Heart right ventricle (tissue), 16 donors: ENCODE data around the gene SOS1. TPM values are rescaled to one million over a fixed set of nuclear protein-coding genes. Genes with fewer than 3 reads are reported as not detected.

Experiments used
- ATAC-seq, 8 donors: fragments of 200-7000 bp; cut with Tn5 transposase; one replicate each; pipeline ENCODE4 v1.9.1; 2020; ENCODE audit warnings: mild to moderate bottlenecking in 8 of 8, moderate library complexity in 8 of 8, moderate number of reproducible peaks in 1 of 8
- DNase-seq, 2 donors: peaks; one replicate each; pipeline ENCODE4 v3.0.0-alpha.2; 2020
- H3K27ac ChIP-seq, 10 donors: fragments of 200-600 bp; sonication (generic) in 2 of 10; one replicate each; pipeline versions ENCODE4 v1.5.0 to v1.8.0; 2020 to 2022; ENCODE audit warnings: mild to moderate bottlenecking in 3 of 10
- H3K27me3 ChIP-seq, 7 donors: fragments of 200-600 bp; one replicate each; pipeline ENCODE4 v1.8.0; 2021 to 2022; ENCODE audit warnings: mild to moderate bottlenecking in 2 of 7
- H3K36me3 ChIP-seq, 9 donors: fragments of 200-600 bp; sonication (generic) in 1 of 9; one replicate each; pipeline versions ENCODE4 v1.5.0 to v1.8.0; 2020 to 2022; ENCODE audit warnings: mild to moderate bottlenecking in 2 of 9
- H3K4me1 ChIP-seq, 9 donors: fragments of 200-600 bp; sonication (generic) in 1 of 9; one replicate each; pipeline versions ENCODE4 v1.5.0 to v1.8.0; 2020 to 2022; ENCODE audit warnings: mild to moderate bottlenecking in 4 of 9
- H3K4me3 ChIP-seq, 10 donors: fragments of 200-600 bp; sonication (generic) in 2 of 10; one replicate each; pipeline versions ENCODE4 v1.5.0 to v1.8.0; 2020 to 2022; ENCODE audit warnings: mild to moderate bottlenecking in 7 of 10, moderate library complexity in 2 of 10
- H3K9me3 ChIP-seq, 11 donors: fragments of 200-600 bp in 10 of 11; sonication (generic) in 2 of 11; one replicate each; pipeline versions ENCODE4 v1.5.0 to v1.8.0; 2013 to 2022; ENCODE audit warnings: mild to moderate bottlenecking in 2 of 11, control low read depth in 1 of 11, moderate library complexity in 1 of 11
- CTCF ChIP-seq, 9 donors: fragments of 200-600 bp; sonication (generic) in 2 of 9; IDR thresholded peaks; one replicate each; pipeline versions ENCODE4 v1.5.0 to v1.8.0; 2021 to 2022; ENCODE audit warnings: antibody characterized with exemption in 9 of 9, mild to moderate bottlenecking in 5 of 9, moderate library complexity in 1 of 9
- WGBS, 2 donors: extraction: QIAGEN DNeasy Blood & Tissue Kit; methylation state at CpG; one replicate each; pipeline ENCODE4 v1.1.7; 2013; ENCODE audit warnings: inconsistent platforms in 1 of 2; 5-methylcytosine and 5-hydroxymethylcytosine counted together
- intact Hi-C, 10 donors: fragments of 100-400 bp; cut with DNase I; formaldehyde crosslinking; loops; one replicate each; pipeline versions ENCODE4 v1.11.1 to v1.14.2; 2022
- polyA plus RNA-seq, 2 donors: library from polyadenylated mRNA; stranded (reverse); fragments of 200-250 nt; gene quantifications; one replicate each; pipeline ENCODE4 v1.2.3, GENCODE V29; 2013
- total RNA-seq, 10 donors: library from RNA; stranded (reverse); fragmentation: NEBNext Ultra II Directional in 3 of 10; extraction: Animal tissue kit (Norgen Biotek cat#: 25700) in 3 of 10; gene quantifications; one replicate each; pipeline versions ENCODE4 v1.2.1 to v1.2.4, GENCODE V29; 2021 to 2023
- donor health status: Arrhythmogenic right ventricular cardiomyopathy.
- donor health status: ischemic (EF 13 %, LVEDD 7.1; RV severe dilation, severe dysfunction).
- donor health status: healthy with polysubstance abuse.
- donor health status: DM: no; HTN: yes; CAD: no.
- donor health status: DM: no; HTN: no; CAD: no.
- donor health status: ischemic (EF 25% LVEDD 6.9; RV normal size, moderate dysfunction).
- donor health status: ischemic (EF 25% LVEDD 5.7; RV mildly dilated, moderate dysfunction).
- donor health status: healthy.
- donor health status: DM: yes; HTN: yes; CAD: no.
- donor health status: Ischemic cardiomyopathy.
- donor health status: ischemic (EF 35%, LVEDD 5.7; RV mildly dilated, moderate dysfunction).
- donor health status: nonischemic (EF 11% LVEDD 7.7; RV severe dilation, severe dysfunction).
- donor health status: DM: yes; HTN: yes; CAD: no.
- donor health status: PGD.
- donor health status: ischemic (EF 29% LVEDD 5.4; RV normal size, mild dysfunction).
- donor health status: nonischemic (EF 23%, LVEDD 6.1; RV moderate dilation, normal function).

SOS1 gene
- total and polyA plus RNA-seq, 12 donors: 5.8 to 37.8 (median 23.1) TPM

GRCh38 chr2:39128919-39129391, 8.1 kb upstream of the SOS1 start:
- Histone ChIP-seq H3K27ac (peak overlapping the region in 1 of 10 donors; percentile 64), H3K36me3 (no peaks in the 10 kb centered on the region), H3K4me3 (no peak overlapping the region), H3K9me3 (no peaks in the 10 kb centered on the region), H3K4me1 (peaks cover 0 to 32% (median 5%) of the 10 kb centered on the region in 9 donors), H3K27me3 (no peaks in the 10 kb centered on the region)
- no peak for ATAC-seq
- no peak for DNase-seq
- no peak for TF ChIP-seq CTCF (IDR thresholded peaks at IDR 0.05)
- intact Hi-C loops: loop anchor here in 4 of 10 donors (10.0 kb wide), 3 partner anchors 64 to 596 kb away; no protein-coding TSS in a partner anchor
- 81 to 88% methylated on average over 1 of the region's 1 CpG for WGBS, 2 donors

GRCh38 chr2:39127973-39128372, 7.1 kb upstream of the SOS1 start:
- Histone ChIP-seq H3K27me3 (no peaks in the 10 kb centered on the region), H3K36me3 (no peaks in the 10 kb centered on the region), H3K9me3 (no peaks in the 10 kb centered on the region), H3K4me1 (peaks cover 0 to 40% (median 14%) of the 10 kb centered on the region in 9 donors), H3K27ac (peak overlapping the region in 1 of 10 donors; percentile 64), H3K4me3 (no peak overlapping the region)
- ATAC-seq: no peak
- 72 to 89% methylated on average over 1 of the region's 1 CpG for WGBS, 2 donors
- TF ChIP-seq CTCF (IDR thresholded peaks at IDR 0.05): no peak
- intact Hi-C loops: loop anchor here in 4 of 10 donors (10.0 kb wide), 3 partner anchors 63 to 597 kb away; no protein-coding TSS in a partner anchor
- DNase-seq: no peak

- WGBS, 2 donors: 0% methylated on average over 10 of the region's 10 CpGs
- H3K4me1 ChIP-seq: peaks cover 0 to 54% (median 25%) of the 10 kb centered on the region in 9 donors
- H3K27ac ChIP-seq: peak overlapping the region; percentile 80 to 95 (median 90)
- H3K36me3 ChIP-seq: no peaks in the 10 kb centered on the region
- H3K4me3 ChIP-seq: peak overlapping the region; percentile 47 to 85 (median 80)
- ATAC-seq: peak in 7 of 8 donors; percentile 1 to 32 (median 14)
- DNase-seq: peak in 1 of 2 donors; percentile 30
- no peaks in the 10 kb centered on the region for H3K9me3 ChIP-seq
- no peak for TF ChIP-seq CTCF (IDR thresholded peaks at IDR 0.05)
- no peaks in the 10 kb centered on the region for H3K27me3 ChIP-seq
- intact Hi-C loops: loop anchor here in 7 of 10 donors (2.0 to 10.0 kb wide), 6 partner anchors 60 to 600 kb away; no protein-coding TSS in a partner anchor
Observed at GRCh38 chr2:39124746-39125057, 3.9 kb upstream of the SOS1 start.

GRCh38 chr2:39124000-39124745, 3.3 kb upstream of the SOS1 start:
- no peaks in the 10 kb centered on the region for H3K36me3 ChIP-seq
- peak; percentile 92 to 96 (median 94) for ATAC-seq
- H3K4me1 ChIP-seq: peaks cover 0 to 49% (median 29%) of the 10 kb centered on the region in 9 donors
- peak overlapping the region; percentile 80 to 95 (median 90) for H3K27ac ChIP-seq
- intact Hi-C loops: loop anchor here in 7 of 10 donors (2.0 to 10.0 kb wide), 6 partner anchors 59 to 601 kb away; no protein-coding TSS in a partner anchor
- 0% methylated on average over 58 of the region's 58 CpGs for WGBS, 2 donors
- peak; percentile 94 to 96 for DNase-seq
- peak overlapping the region; percentile 47 to 85 (median 80) for H3K4me3 ChIP-seq
- no peaks in the 10 kb centered on the region for H3K9me3 ChIP-seq
- H3K27me3 ChIP-seq: no peaks in the 10 kb centered on the region
- peak in 8 of 9 donors; percentile 45 to 81 (median 64) for TF ChIP-seq CTCF (IDR thresholded peaks at IDR 0.05)
